ENCODE measurements around the gene NDUFAF2.
"Not testable (repeated sequence)": the region's sequence is repeated elsewhere in the genome, so short reads cannot be mapped to it uniquely, and the experiment has no call there.

Gene NDUFAF2

GRCh38 chr5:61052882-61053281, 107.9 kb downstream of the NDUFAF2 start:
- FAIRE-seq = no peak

- no peak for FAIRE-seq
Observed at GRCh38 chr5:61053937-61054336, 108.9 kb downstream of the NDUFAF2 start.

GRCh38 chr5:61055434-61056006, 110.5 kb downstream of the NDUFAF2 start:
- FAIRE-seq = peak; percentile 52

GRCh38 chr5:61059499-61059898, 114.5 kb downstream of the NDUFAF2 start:
- FAIRE-seq = no peak

GRCh38 chr5:61069150-61069549, 124.1 kb downstream of the NDUFAF2 start:
- FAIRE-seq = no peak

- no peak for FAIRE-seq
Observed at GRCh38 chr5:61071526-61071925, 126.5 kb downstream of the NDUFAF2 start.

- no peak for FAIRE-seq
Observed at GRCh38 chr5:61076626-61077025, 131.6 kb downstream of the NDUFAF2 start.

- FAIRE-seq = no peak
Observed at GRCh38 chr5:61081741-61082140, 136.7 kb downstream of the NDUFAF2 start.

GRCh38 chr5:61082516-61083280, 137.7 kb downstream of the NDUFAF2 start:
- FAIRE-seq = no peak

GRCh38 chr5:61084658-61085057, 139.7 kb downstream of the NDUFAF2 start:
- no peak for FAIRE-seq

GRCh38 chr5:61085885-61086284, 140.9 kb downstream of the NDUFAF2 start:
- no peak for FAIRE-seq

- no peak for FAIRE-seq
Observed at GRCh38 chr5:61087921-61088320, 142.9 kb downstream of the NDUFAF2 start.

GRCh38 chr5:61089351-61089750, 144.3 kb downstream of the NDUFAF2 start:
- no peak for FAIRE-seq

GRCh38 chr5:61093046-61093771, 148.2 kb downstream of the NDUFAF2 start:
- FAIRE-seq = not testable (repeated sequence)

- no peak for FAIRE-seq
Observed at GRCh38 chr5:61097465-61097864, 152.5 kb downstream of the NDUFAF2 start.

GRCh38 chr5:61098251-61098995, 153.4 kb downstream of the NDUFAF2 start:
- no peak for FAIRE-seq

- no peak for FAIRE-seq
Observed at GRCh38 chr5:61100437-61100836, 155.4 kb downstream of the NDUFAF2 start.

- no peak for FAIRE-seq
Observed at GRCh38 chr5:61114441-61114840, 169.4 kb downstream of the NDUFAF2 start.

- FAIRE-seq = no peak
Observed at GRCh38 chr5:61115968-61116367, 171.0 kb downstream of the NDUFAF2 start.

GRCh38 chr5:61119066-61119465, 174.1 kb downstream of the NDUFAF2 start:
- peak; percentile 30 for FAIRE-seq

- FAIRE-seq = no peak
Observed at GRCh38 chr5:61120534-61120933, 175.5 kb downstream of the NDUFAF2 start.

- no peak for FAIRE-seq
Observed at GRCh38 chr5:61123145-61123544, 178.1 kb downstream of the NDUFAF2 start.

GRCh38 chr5:61130289-61130688, 185.3 kb downstream of the NDUFAF2 start:
- no peak for FAIRE-seq
